IPS-18c (cell line): ENCODE data around the gene EPC1.
"Not testable (repeated sequence)": the region's sequence is repeated elsewhere in the genome, so short reads cannot be mapped to it uniquely, and the experiment has no call there.

ENCODE experiments used
- H3K4me3 ChIP-seq: 2 replicates; pipeline ENCODE4 v1.7.0; 2013; ENCODE audit warnings: low read depth, mild to moderate bottlenecking, low read length, moderate library complexity; ENCODE audit not compliant: insufficient read depth
- H3K9me3 ChIP-seq: one replicate; pipeline ENCODE4 v1.6.1; 2013; ENCODE audit warnings: mild to moderate bottlenecking, low read length, moderate library complexity; ENCODE audit not compliant: control insufficient read depth, insufficient read depth

Gene EPC1

DNA sequence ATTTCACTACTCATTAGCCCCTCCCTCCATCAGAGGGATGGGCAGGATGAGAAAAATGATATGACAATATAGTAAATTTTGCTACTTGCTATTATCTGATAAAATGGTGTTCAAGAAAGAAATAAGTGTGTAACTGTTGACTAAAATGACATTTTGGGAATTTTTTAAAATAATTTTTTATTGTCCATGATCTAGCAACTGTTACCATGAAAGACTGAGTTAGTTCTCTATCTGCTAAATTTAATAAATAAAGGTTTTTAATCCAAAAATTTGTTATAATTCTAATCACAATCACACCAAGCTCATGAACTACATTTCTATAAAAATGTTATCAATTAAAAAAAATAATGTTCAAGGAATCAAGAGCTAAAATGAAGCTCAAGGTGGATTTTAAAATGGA lies 28.7 kb upstream of the EPC1 start:
- Histone ChIP-seq H3K4me3 (no peak overlapping the region), H3K9me3 (no peaks in the 10 kb centered on the region)

- H3K4me3 ChIP-seq = no peak overlapping the region
- H3K9me3 ChIP-seq = no peaks in the 10 kb centered on the region
Measured at GRCh38 chr10:32374605-32375004, 27.6 kb upstream of the EPC1 start.

DNA sequence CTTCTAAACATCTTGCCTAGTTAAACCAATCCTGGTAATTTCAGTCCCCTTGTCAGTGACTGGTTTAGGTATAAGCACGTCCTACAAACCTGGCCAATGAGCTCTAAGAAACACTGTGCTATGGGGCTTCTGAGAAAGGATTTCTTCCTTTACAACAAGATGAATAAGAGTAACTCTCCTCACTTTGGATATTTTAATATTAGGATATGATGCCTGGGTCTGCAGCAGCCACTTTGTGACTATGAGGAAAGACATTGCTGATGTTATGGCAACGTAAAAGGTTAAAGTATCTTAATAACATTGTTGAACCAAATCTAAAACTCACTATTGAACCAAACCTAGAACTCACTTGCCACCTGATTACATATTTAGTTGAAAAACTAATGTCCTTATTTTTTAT lies 26.5 kb upstream of the EPC1 start:
- Histone ChIP-seq H3K9me3 (no peaks in the 10 kb centered on the region), H3K4me3 (no peak overlapping the region)

DNA sequence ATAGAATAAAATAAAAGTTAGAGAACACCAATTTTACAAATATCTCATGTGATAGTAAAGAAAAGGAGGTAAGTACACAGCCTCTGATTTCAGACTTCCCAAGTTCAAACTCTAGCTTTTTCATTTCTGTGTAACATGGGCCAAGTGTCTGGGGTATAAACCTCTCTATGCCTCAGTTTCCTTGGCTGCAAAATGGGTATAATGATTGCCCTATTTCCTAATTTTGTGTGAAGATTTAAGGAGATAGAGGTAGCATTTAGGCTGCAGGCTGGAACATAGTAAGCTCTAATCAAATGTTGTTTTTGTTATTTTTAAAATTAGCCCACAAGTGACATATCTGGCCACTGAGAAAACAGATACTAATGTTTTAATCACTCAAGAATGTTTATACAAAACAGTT lies 26.1 kb upstream of the EPC1 start:
- Histone ChIP-seq H3K9me3 (no peaks in the 10 kb centered on the region), H3K4me3 (no peak overlapping the region)

DNA sequence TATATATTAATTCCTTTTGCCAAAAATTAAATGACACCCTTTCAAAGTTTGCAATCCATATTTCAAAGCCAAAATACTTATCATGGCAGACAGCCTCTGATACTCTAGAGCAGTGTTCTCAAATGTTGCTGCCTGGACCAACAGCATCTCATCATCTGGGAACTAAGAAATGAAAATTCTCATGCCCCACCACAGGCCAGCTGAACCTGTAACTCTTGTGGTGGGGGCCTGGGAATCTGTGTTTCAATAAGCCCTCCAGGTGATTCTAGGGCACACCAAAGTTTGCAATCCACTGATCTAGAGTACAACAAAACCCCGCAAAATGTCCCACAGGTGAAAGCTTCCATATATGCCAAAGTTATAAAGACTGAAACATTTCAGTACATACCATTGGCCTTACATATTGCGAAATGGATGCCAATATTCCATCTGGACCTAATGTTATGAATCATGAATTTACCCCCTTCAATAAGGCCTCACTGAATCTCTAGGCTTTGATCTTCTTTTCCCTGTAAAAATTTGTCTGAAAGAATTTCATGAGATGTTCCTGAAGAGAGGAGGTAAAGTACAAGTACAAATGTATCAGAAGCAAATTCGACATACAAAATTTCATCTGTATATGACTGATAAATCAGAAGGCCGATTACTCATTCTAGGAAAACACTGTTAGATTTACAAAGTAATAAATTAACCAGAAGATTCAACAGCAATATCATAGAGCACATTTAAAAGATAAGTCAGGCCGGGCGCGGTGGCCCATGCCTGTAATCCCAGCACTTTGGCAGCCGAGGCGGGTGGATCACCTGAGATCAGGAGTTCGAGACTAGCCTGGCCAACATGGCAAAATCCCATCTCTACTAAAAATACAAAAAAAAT lies 25.3 kb upstream of the EPC1 start:
- H3K4me3 ChIP-seq = no peak overlapping the region
- H3K9me3 ChIP-seq = no peaks in the 10 kb centered on the region

DNA sequence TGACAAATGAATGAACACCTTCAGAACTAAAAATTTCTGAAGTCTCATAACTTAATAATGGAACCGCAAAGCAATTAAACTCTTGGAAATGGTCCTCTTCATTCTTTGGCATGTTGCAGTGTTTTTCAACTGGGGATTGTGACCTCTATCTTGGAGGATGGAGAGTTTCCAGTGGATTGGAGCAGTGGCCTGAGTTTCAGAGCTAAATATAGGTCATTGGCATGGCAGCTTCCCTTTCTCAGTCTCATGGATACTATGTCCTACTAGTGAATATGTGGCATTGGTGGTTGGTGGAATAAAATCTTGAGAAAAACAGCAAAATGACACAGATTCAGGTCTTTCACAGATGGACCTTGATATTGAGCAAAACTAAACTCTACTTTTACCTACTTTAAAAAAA lies 24.1 kb upstream of the EPC1 start:
- Histone ChIP-seq H3K9me3 (no peaks in the 10 kb centered on the region), H3K4me3 (no peak overlapping the region)

- Histone ChIP-seq H3K4me3 (no peak overlapping the region), H3K9me3 (no peaks in the 10 kb centered on the region)
Measured at GRCh38 chr10:32367793-32368453, 21.0 kb upstream of the EPC1 start.

DNA sequence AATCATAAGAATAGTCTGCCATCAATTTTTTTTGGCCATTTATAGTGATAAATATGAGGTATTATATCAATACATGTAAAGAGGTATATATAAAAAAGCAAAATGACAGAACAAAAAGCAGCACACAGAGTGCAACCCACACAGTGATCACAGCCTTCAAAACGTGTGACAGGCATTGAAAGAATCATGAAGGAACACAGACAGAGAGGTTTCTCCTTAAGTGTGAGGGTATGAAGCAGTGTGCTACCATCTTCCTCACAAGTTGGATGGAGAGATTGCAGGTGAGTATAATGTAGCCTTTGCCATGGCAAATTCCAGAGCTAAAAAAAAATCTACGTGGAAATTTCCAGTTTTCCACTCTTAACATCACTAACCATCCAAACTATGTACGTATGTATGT lies 19.6 kb upstream of the EPC1 start:
- Histone ChIP-seq H3K9me3 (no peaks in the 10 kb centered on the region), H3K4me3 (no peak overlapping the region)

GRCh38 chr10:32366111-32366510 lies 19.2 kb upstream of the EPC1 start:
- Histone ChIP-seq H3K9me3 (no peaks in the 10 kb centered on the region), H3K4me3 (no peak overlapping the region)

DNA sequence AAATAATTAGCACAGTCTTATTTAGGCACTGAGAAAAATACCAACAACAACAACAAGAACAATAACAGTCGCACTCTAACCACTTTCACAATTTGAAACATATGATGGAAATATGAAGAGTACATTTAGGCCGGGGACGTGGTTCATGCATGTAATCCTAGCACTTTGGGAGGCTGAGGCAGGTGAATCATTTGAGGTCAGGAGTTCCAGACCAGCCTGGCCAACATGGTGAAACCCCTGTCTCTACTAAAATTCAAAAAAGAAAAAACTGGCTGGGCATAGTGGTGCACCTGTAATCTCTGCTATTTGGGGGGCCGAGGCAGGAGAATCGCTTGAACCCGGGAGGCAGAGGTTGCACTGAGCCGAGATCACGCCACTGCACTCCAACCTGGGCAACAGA lies 18.4 kb upstream of the EPC1 start:
- not testable (repeated sequence) for H3K9me3 ChIP-seq, H3K4me3 ChIP-seq

DNA sequence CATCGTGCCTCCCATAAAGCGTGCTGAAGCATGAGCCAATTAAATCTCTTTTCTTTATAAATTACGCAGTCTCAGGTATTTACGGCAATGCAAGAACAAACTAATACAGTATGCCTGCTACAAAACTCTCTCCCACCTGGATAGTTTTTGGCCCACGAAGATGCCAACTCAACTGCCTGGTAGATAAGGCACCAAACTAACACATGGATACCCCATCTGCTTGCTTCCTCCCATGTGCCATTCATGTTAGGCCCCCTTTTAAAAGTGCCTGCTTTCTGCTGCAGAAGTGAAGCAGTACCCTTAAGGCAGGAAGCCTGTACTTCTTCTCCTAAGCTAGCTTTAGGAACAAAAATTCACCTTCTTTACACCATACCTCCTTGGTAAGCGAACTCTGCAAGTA lies 15.6 kb upstream of the EPC1 start:
- H3K4me3 ChIP-seq = no peak overlapping the region
- no peaks in the 10 kb centered on the region for H3K9me3 ChIP-seq

DNA sequence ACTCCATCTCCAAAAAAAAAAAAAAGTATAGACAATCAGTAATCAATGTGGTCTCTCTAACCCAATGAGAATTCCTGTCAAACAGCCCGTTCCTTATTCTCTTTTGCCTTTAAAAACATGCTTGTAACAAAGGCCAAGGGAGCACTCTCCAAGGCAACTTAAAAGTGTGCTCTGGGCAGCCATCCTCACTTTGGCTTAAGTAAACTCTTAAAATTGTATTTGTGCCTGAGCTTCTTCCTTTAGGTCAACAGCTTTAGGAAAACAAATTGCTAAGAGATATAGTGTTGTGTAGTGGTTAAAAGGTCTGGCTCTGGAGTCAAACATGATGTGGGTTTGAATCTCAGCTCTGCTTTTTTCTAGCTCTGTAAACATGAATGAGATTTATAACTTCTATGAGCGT lies 13.9 kb upstream of the EPC1 start:
- Histone ChIP-seq H3K4me3 (no peak overlapping the region), H3K9me3 (peaks cover under 1% of the 10 kb centered on the region)

DNA sequence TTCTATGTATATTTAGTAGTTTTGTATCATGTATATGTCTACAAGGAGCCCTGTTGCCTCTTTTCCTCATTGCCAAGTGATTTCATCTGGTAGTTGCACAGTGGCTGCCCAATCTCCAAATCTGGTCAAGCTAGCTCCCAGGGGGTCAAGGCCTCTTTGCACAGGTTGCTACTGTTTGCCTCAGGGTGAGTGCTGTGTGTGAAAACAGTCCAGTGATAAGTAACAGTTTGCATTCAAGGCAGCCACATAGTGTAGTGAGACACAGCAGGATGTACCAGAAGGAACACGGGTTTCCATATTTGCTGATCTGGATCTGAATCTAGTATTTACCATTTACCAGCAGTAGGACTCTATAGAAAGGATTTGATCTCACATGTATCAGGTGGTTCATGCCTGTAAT lies 13.3 kb upstream of the EPC1 start:
- H3K9me3 ChIP-seq = peaks cover 4% of the 10 kb centered on the region

DNA sequence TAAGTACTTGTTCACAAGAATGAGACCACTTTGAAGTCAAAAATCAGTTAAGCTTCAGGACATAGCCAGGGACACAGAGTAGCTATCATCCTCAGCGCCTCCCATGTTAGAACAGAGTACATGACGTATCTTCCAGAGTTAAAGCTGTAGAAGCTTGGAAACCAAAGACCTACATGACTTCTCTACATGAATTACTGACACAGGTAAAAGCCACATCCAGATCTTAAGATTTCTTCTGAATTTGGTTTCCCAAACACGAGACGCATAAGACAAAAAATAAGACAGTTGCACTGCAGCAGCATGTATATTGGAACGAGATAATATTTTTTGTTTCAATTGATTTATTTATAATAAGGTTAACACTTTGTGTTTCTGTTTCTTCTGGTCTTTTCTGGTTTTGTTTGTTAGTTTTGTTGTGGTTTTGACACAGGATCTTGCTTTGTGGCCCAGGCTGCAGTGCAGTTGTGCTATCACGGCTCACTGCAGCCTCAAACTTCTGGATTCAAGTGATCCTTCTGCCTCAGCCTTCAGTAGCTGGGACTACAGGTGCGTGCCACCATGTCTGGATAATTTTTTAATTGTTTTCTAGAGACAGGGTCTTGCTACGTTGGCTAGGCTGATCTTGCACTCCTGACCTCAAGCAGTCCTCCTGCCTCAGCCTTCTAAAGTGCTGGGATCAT lies 10.2 kb upstream of the EPC1 start:
- Histone ChIP-seq H3K9me3 (peaks cover 4% of the 10 kb centered on the region), H3K4me3 (no peak overlapping the region)

More for the DNA sequence above, 13.3 kb upstream of the EPC1 start:
- no peak overlapping the region for H3K4me3 ChIP-seq

- not testable (repeated sequence) for H3K4me3 ChIP-seq, H3K9me3 ChIP-seq
Measured at GRCh38 chr10:32354690-32355089, 7.7 kb upstream of the EPC1 start.

DNA sequence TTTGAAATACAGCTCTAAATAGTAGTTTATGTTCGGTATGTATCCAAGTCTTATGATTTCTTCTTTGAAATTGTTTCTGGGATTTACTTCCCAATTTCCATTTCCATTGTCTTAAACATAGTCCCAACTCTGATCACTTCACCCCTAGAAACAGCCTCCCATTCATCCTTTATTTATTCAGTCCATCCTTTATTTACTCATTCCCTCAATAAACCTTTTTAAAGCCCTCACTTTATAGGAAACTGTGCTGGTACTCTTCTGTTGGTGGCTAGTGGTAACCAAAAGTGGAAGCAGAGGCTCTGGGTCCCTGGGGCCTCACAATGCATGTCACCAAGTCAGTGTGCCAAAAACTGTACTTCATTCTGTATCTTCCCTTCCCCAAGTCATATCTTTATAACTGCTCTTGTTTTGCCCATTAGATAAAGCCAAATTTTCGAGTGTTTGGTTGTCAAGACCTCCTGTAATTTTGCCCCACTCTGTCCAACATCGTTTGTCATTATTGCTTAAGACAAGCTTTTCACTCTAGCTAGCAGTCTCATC lies 3.9 kb upstream of the EPC1 start:
- Histone ChIP-seq H3K9me3 (peaks cover 4% of the 10 kb centered on the region), H3K4me3 (no peak overlapping the region)

DNA sequence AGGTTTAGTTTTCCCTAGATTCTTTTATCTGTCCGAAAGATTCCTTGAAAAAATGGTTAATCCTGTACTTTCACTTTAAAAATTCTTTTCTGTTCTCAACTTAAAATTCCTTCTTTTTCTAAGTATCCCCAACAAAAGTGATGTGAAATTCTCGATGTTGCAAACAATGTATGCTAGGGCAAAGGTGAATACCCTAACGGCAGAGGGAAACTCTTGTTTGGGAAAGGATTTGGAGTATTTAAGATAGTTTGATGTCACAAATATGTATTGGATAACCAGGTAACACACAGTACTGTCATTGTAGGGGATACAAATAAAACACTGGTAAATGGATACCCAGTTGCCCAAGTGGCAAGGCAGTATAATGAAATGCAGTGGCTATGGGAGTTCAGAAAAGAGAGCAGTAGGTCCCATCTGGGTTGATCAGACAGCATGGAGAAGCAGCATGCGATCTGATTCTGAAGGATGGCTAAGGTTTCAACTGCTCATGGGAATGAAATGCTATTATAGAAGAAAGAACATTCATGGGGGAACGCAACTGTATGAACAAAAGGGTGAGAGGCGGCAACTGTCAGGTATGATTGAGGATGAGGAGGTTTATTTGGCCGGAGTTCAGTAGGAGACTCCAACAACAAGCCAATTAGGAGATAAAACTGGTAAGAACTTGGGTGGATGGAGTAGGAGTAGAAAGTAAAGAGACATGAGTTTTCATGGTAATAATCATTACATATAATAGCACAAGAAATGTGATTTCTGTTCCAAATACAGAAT lies 3.2 kb upstream of the EPC1 start:
- H3K9me3 ChIP-seq = no peaks in the 10 kb centered on the region
- H3K4me3 ChIP-seq = no peak overlapping the region
